HG02763 (cell line): ENCODE measurements around the gene VPS26A.
"Not testable (repeated sequence)": the region's sequence is repeated elsewhere in the genome, so short reads cannot be mapped to it uniquely, and the experiment has no call there.

Source experiments
- ATAC-seq: cut with Tn5 transposase; IDR thresholded peaks from one replicate; pipeline ENCODE4 v1.9.1; 2021; ENCODE audit warnings: mild to moderate bottlenecking, moderate library complexity; ENCODE audit not compliant: unreplicated experiment

The VPS26A gene

DNA sequence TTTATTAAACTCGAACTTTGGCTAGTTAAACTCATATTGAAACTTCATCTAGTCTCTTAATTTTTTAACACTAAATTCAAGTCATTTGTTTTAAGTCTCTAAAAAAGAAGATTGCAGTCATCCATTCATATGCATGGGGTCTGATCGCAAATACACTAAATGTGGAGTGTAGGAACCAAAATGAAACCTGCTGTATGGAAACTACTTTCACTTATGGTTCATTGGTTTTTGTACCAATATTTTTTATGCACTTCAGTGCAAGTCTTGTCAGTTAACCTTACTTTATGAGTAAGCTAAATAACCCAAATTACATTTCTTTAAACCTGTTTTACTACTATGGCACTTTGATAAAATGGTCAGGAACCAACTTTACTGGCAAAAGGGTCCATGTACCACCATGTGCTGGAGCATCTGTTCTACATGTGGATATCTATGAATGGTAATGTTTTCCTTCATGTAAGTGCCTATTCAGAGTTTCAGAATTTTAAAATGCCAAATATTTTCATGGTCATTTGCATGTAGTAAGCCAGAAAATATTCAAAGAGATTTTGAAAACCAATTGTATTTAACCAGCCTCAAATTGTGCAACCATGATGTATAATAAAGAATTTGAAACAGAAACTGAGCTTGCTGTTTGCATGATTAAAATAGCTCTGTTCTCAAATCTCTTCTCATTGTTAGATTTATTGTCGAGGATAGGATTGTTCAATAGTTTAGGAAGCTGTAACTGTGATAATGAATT, 48.4 kb downstream of the VPS26A start:
- ATAC-seq: no peak

DNA sequence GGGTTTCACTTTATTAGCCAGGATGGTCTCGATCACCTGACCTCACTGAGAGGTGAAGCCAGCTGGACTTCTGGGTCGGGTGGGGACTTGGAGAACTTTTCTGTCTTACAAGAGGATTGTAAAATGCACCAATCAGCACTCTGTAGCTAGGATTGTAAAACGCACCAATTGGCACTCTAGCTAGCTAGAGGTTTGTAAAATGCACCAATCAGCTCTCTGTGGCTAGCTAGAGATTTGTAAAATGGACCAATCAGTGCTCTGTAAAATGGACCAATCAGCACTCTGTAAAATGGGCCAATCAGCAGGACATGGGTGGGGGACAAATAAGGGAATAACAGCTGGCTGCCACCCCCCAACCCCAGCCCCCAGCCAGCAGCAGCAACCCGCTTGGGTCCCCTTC, 51.3 kb downstream of the VPS26A start:
- ATAC-seq: not testable (repeated sequence)

DNA sequence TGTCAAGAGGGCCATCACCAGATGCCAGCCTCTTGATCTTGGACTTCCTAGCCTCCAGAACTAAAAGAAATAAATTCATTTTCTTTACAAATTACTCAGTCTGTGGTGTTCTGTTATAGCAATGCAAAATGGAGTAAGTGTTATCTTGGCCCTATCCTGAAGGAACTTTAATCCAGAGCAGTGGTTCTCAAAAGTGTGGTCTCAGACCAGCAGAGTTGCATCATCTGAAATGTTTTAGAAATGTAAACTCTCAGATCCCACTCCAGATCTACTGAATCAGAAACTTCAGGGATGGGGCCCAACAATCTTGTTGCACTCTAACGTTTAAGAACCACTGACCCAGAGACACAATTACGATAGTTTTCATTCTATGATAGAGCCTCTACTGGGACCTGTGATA, 52.8 kb downstream of the VPS26A start:
- ATAC-seq: no peak

DNA sequence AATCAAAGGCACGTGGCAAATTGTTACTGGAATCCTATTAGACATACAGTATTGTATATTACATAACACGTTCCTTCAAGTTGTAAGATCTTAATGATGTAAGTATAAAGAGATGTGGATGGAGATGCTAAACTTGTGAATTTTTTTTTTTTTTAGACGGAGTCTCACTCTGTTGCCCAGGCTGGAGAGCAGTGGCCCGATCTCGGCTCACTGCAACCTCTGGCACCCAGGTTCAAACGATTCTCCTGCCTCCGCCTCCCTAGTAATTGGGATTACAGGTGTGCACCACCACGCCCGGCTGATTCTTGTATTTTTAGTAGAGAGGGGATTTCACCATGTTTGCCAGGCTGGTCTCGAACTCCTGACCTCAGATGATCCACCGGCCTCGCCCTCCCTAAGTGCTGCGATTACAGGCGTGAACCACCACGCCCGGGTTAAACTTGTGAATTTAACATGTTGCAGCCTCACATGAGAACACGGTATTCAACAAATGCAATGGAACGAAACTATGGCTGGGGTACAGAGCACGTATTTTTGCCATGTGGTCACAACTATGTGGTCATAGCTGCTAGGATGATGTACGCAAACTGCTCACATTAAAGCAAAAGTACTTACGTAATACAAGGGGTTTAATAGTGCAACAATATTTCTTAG, 55.2 kb downstream of the VPS26A start:
- ATAC-seq: peak; percentile 10

DNA sequence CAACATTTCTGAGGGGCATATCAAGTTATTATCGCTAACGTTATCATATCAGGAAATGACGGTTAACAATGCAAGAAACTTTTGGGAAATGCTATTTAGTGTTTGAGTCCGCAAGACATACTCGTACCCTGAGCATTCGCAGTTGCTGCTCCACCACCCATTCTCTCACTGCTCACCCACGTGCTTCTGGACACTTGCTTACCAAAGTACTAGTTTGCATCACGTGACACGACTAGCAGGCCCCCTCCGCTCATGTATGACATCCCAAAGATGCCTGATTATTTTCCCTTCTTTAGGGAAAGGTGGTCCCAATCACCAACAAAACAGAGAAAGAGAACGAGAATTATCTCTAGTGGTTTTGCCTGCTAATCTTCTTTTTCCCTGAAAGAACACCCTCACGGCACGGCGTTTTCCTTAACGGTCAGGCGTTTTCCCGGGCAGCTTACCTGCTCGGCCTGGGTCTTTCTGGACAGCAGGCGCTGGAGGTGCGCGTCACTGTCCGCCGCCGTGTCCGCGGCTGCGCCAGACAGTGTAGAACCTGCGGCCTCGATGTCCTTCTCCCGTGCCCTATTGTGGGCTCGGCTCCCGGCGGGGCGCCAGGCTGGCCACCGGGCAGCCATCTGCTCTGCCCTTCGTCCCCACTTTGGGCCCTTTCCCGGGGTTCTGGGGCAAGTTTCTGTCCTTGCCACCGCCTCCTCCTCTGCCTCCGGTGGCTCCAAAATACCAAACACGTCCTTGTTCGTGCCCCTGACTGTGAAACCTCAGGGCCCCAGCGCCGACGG, 56.0 kb downstream of the VPS26A start, which contains the start of gene SUPV3L1:
SUPV3L1 (plus strand) TSS at position 492 of the 782 bp plus-strand sequence; CDS start at position 550, 58 bp downstream.
- peak; percentile 79 for ATAC-seq

DNA sequence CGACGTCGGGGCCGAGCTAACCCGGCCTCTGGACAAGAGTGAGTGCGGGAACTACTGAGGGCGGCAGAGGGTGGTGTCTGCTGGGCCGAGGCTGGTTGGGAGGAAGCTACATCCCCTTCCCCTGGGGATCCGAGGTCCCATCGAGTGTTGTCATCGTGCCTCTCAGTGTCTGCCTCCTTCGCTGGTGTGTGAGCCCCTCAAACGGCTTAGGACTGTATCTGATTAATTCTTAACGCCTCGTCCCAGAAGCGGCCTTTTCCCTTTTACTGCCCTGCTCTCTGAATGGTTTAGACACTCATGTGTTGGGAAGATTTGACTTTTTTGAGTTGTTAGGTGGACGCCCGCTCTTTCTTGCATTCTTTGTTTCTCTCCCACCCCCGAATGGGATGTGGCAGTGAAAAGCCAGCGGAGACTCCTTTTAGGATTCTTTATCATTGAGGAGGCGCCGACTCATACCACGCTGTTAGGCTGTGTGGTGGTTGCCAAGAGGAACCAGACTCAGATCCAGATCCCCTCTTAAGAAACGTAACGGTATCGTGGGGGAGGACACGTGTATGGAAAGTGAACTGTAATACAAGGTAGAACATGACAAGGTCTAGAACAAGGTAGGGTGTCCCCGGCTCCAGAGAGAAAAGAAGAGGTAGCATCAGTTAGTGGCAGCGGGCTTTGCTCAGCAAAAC, 56.7 kb downstream of the VPS26A start:
- ATAC-seq: no peak

DNA sequence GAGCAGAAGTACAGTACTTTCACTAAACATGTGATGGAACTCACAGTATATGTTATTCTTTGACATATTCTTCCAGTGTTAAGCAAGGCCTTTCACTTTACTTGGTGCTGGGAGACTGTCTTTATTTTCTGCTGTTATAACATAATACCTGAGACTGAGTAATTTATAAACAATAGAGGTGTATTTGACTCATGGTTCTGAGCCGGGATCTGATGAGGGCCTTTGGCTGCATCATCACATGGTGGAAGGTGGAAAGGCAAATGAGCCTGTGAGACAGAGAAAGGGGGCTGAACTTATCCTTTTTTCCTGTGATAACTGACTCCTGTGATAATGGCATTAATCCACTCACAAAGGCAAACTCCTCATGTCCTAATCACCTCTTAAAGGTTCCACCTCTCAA, 57.5 kb downstream of the VPS26A start:
- ATAC-seq: no peak

DNA sequence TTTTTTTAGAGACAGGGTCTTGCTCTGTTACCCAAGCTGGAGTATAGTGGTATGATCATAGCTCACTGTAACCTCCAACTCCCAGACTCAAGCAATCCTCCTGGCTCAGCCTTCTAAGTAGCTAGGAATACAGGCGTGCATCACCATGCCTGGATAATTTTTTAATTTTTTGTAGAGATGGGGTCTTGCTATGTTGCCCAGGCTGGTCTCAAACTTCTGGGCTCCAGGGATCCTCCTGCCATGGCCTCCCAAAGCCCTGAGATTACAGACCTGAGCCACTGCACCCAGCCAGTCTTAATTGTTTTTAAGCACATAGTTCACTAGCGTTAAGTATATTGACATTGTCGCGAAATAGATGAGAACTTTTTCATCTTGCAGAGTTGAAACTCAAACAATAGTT, 58.0 kb downstream of the VPS26A start:
- no peak for ATAC-seq

DNA sequence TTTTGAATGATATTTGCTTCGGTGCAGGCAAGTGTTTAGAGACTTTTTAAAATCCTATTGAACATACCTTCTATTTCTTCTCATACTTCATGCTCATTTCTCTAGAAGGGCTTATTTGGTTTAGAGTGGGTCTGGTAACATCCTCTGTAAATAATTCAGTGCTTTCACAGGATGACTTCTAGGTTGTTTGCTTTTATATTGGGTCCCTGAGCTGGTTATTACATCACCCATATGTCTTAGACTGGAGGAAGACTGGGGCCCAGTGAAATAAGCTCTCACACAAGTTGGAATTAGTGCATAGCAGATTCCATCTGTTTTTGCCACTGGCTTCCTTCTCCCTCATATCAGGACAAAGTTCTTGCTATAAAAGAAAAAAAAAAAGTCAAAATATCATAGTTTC, 62.5 kb downstream of the VPS26A start:
- ATAC-seq: no peak

DNA sequence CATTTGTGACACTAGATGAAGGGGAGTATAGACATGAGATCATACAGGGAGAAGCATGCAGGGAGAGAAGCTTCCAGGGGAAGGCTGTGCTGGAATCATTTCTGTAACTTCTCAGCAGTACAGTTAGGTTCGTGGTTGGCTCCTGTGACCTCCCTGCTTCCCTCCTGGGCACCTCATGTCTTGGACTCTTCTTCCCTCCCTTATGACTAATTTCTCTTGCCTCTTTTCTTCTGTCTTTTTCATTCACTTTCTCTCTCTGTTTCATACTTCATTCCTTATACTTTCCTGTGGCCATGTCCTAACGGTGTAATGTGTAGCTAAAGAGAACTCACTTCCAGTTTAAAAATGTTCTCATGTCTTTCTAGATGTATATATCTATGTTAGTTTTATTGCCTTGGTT, 77.1 kb downstream of the VPS26A start:
- no peak for ATAC-seq

DNA sequence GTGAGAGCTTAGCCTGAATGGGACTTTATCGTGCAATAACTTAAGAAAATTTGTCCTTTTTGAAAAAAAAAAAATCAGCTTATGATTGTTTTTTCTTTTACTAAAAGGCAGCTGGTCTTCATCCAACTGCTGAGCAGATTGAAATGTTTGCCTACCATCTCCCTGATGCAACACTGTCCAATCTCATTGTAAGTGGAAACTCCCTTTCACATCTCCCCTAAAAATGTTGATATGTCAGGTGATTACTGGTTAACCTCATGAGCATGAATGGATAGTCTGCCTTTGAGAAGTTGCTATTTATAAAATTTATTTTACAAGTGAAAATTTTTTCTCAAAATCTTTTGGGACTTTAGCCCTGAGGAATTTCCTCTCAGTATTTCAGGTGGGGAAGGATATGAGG, 78.4 kb downstream of the VPS26A start:
- ATAC-seq: no peak

DNA sequence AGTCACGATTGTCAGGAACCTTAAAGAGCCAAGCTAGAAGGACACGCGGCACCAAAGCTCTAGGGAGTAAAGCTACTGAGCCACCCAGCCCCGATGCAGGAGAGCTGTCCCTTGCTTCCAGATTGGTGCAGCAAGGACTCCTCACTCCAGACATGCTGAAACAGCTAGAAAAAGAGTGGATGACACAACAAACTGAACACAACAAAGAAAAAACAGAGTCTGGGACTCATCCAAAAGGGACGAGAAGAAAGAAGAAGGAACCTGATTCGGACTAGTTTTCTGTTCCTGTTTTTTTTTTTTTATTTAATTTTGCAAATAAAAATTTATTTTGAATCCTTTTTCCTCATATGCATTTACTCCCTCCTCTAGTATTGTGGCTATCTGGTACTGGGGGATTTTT, 84.8 kb downstream of the VPS26A start:
- no peak for ATAC-seq

DNA sequence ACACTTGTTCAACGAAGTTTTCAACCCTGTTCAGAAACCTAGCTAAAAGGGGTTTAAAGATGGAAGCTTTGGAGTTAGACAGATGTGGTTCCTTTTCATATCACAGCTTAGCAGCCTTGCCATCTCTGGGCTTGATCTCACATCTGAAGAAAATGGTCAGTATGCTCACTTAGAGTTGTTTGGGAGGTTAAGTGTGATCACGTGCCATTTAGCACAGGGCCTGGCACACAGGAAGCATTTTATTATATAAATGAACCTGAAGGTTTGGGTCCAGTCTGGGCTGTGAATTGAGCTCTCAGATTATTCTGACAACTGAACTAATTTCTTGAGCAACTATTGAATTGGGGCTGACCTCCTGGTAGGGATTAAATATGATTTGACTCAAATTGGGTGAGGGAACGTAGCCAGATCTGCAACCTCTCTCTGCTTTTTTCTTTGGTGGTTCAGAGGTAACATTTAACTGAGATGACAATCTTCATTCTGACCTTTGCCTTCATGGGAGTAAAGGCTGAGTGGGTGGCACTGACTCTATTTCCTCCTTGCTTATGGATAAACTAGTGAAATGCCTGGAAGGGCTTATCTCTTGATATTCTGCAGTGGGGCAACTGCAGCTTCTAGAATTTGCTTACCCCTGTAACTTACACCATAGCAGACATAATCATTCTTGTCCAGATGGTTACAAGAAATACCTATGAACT, 86.0 kb downstream of the VPS26A start:
- no peak for ATAC-seq

DNA sequence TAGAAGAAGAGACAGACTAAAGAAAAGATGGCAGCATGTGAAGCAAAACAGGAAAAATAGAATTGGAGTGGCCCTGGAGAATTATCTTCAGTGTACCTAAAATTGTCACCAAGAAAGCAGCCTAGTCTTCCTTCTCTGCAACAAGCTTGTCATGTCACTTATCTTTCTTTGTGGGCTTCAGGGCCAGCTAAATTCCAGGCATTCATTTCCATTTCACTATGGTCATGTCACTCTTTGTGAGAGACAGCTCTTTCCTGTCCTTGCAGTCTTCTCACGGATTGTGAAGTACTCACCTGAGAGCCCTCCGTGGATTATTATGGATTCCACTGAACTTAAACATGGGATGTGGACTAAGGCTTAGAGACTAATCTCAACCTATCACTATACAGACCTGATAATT, 87.1 kb downstream of the VPS26A start:
- ATAC-seq: no peak

DNA sequence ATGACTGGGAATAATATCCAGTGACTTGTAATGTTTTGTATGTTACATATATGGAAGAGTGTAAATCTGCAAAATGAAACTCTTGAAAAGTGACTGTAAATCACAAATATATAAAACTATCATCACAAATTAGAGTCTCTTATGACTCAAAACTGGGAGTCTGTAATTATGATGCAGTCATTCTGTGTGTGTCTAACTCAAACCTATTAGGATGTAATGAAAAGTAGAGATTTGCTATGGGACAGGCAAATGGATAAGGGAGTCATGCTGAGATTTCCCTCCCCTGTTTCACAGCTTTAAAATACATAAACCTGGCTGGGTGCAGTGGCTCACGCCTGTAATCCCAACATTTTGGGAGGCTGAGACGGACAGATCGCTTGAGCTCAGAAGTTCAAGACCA, 87.5 kb downstream of the VPS26A start:
- ATAC-seq: no peak

DNA sequence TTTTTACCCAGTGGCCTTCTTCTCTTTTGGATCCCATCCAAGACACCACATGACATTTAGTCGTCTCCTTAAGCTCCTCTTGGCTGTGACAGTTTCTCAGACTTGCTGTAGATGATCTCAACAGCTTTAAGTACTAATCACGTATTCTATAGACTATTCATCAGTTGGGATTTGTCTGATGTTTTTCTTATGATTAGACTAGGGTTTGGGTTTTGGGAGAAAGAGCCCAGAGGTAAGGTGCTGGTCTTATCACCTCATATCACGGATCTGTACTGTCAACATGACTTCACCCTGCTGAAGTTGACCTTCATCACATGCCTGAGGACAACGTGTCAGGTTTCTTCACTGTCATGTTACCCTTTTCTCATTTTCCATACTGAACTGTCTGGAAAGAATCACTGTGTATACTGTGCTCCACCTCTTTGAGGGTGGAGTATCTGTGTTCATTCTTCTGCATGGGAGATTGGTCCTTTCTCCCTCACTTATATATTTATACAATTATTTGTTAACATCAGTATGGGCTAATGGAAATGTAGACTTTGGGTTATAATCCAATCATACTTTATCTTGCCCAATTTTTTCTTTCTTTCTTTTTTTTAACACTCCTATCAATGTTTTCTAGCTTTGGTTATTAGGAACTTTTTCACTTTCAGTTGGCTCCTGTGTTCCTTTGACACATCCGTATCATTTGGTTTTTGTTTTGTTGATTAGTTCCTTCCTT, 89.8 kb downstream of the VPS26A start:
- ATAC-seq: no peak

DNA sequence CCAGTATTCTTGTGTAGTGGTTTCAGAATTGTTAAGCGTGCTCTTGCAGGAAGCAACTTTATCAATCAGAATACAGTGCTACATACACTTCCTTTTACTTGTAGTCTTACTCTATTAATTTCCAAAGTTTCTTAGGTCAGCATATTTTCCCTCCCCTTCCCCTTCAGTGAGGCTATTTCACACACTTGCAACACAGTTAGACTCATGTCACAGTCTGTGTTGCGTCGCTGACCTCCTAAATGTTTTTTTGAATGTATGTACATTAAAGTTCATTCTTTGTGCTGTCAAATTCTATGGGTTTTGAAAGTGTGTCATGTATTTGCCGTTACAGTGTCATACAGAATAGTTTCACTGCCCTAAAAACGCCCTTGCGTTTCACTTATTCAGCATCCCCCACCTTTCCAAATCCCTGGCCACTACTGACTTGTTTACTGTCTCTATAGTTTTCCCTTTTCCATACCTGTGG, 90.7 kb downstream of the VPS26A start:
- ATAC-seq: no peak

DNA sequence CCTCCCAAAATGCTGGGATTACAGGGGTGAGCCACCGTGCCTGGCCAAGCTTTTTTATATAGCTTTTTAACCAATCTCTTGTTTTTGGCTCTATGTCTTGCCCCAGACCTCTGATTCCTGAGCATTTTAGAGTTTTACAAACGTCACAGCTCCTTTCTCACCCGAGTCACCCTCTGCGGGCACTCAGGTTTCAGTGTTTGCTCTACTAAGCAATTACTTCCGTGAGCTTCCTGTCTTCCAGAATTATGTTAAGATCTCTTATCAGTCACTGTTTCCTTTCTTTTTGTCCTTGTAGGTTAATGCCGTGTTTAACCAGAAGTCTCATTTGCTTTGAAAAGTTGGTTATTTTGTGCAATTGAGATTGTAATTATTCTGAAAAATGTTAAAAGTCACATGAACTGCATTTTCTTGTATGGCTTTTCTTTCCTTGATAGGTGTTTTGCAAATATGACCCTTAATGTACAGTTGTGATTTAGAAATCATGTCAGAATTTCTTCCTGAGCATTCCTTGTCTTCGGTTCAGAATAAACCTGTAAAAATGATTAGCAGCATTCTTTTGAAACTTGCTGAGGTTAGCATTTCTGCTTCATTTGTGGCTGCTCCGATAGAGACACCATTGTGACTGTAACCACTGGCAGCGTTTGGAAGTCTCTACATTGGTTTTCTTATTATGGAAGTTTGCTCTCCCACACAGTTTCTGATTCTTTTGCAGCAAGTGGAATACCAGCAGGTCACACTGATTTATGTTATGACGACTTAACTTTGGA, 91.6 kb downstream of the VPS26A start:
- ATAC-seq: no peak

DNA sequence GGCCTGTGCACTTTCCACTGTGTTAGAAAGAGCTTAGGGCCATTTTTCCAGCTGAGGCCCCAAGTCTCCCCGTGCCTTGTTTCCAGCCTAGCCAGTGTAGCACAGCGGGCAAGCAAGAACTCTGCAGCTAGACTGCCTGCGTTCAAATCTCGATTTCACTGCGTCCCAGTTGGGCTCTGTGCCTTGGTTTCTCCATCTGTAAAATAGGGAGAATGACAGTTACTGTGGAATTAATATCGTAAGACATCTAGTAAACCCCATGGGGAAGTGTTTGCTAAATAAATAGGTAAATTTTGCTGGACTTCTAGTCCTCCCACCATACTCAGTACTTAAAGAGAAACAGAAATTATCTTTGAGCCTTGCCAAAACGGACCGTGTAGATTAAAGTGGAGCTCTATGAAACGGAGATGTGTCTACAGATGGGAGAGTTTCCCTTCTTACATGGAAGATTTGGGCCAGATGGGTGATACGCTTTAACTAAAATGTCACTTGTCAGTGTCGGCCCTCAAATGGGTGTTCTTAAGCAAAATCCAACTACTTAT, 92.7 kb downstream of the VPS26A start:
- ATAC-seq: no peak
